Measurements from ENCODE around the gene PEAK3. TPM values are rescaled to one million over a fixed set of nuclear protein-coding genes. Genes with fewer than 3 reads are reported as not detected.

The PEAK3 gene
- total RNA-seq, 1 donor from 2014 or later, result 0.51 TPM

- TF ChIP-seq, protein P1, sequence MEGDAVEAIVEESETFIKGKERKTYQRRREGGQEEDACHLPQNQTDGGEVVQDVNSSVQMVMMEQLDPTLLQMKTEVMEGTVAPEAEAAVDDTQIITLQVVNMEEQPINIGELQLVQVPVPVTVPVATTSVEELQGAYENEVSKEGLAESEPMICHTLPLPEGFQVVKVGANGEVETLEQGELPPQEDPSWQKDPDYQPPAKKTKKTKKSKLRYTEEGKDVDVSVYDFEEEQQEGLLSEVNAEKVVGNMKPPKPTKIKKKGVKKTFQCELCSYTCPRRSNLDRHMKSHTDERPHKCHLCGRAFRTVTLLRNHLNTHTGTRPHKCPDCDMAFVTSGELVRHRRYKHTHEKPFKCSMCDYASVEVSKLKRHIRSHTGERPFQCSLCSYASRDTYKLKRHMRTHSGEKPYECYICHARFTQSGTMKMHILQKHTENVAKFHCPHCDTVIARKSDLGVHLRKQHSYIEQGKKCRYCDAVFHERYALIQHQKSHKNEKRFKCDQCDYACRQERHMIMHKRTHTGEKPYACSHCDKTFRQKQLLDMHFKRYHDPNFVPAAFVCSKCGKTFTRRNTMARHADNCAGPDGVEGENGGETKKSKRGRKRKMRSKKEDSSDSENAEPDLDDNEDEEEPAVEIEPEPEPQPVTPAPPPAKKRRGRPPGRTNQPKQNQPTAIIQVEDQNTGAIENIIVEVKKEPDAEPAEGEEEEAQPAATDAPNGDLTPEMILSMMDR (IDR thresholded peaks at IDR 0.05), result no peak
- H3K27me3 Mint-ChIP-seq (ENCODE audit: unreplicated experiment), result peaks cover 5% of the 10 kb centered on the region
- no peaks in the 10 kb centered on the region for H3K36me3 Mint-ChIP-seq (ENCODE audit: unreplicated experiment)
- DNase-seq (ENCODE audit: extremely low spot score, unreplicated experiment), result no peak
- no peaks in the 10 kb centered on the region for H3K9me3 Mint-ChIP-seq (ENCODE audit: unreplicated experiment)
- no peak overlapping the region for H3K27ac Mint-ChIP-seq (ENCODE audit: unreplicated experiment)
- H3K4me3 Mint-ChIP-seq (ENCODE audit: unreplicated experiment), result no peak overlapping the region
- H3K4me1 Mint-ChIP-seq (ENCODE audit: unreplicated experiment), result peaks cover 7% of the 10 kb centered on the region
These were observed 20.6 kb upstream of the PEAK3 start for GRCh38 chr19:2302319-2303210.

GRCh38 chr19:2300533-2300932 lies 18.6 kb upstream of the PEAK3 start:
- peaks cover 9% of the 10 kb centered on the region for H3K4me1 Mint-ChIP-seq (ENCODE audit: unreplicated experiment)
- TF ChIP-seq, protein P1 (IDR thresholded peaks at IDR 0.05), result no peak
- DNase-seq (ENCODE audit: extremely low spot score, unreplicated experiment), result no peak
- no peak overlapping the region for H3K27ac Mint-ChIP-seq (ENCODE audit: unreplicated experiment)
- H3K4me3 Mint-ChIP-seq (ENCODE audit: unreplicated experiment), result no peak overlapping the region
- H3K9me3 Mint-ChIP-seq (ENCODE audit: unreplicated experiment), result no peaks in the 10 kb centered on the region
- H3K27me3 Mint-ChIP-seq (ENCODE audit: unreplicated experiment), result peaks cover 2% of the 10 kb centered on the region
- H3K36me3 Mint-ChIP-seq (ENCODE audit: unreplicated experiment), result no peaks in the 10 kb centered on the region

DNA sequence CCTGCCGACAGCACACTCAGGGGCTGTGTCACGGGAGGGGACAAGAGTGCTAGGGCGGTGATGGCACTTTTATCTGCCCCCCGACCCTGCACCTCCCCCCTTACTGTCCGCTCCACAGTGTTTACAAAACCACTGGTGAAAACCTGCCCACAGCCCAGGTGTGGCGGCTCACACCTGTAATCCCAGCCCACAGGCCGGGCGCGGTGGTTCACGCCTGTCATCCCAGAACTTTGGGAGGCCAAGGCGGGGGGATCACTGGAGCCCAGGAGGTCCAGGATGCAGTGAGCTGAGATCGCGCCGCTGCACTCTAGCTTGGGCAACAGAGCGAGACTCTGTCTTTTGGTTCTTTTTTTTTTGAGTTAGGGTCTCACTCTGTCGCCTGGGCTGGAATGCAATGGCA lies 14.2 kb upstream of the PEAK3 start:
- Mint-ChIP-seq H3K4me1 (ENCODE audit: unreplicated experiment) (peaks cover 24% of the 10 kb centered on the region), H3K27ac (ENCODE audit: unreplicated experiment) (no peak overlapping the region), H3K4me3 (ENCODE audit: unreplicated experiment) (no peak overlapping the region), H3K36me3 (ENCODE audit: unreplicated experiment) (no peaks in the 10 kb centered on the region), H3K9me3 (ENCODE audit: unreplicated experiment) (no peaks in the 10 kb centered on the region), H3K27me3 (ENCODE audit: unreplicated experiment) (no peaks in the 10 kb centered on the region)
- TF ChIP-seq, protein P1 (IDR thresholded peaks at IDR 0.05), result no peak
- no peak for DNase-seq (ENCODE audit: extremely low spot score, unreplicated experiment)

DNA sequence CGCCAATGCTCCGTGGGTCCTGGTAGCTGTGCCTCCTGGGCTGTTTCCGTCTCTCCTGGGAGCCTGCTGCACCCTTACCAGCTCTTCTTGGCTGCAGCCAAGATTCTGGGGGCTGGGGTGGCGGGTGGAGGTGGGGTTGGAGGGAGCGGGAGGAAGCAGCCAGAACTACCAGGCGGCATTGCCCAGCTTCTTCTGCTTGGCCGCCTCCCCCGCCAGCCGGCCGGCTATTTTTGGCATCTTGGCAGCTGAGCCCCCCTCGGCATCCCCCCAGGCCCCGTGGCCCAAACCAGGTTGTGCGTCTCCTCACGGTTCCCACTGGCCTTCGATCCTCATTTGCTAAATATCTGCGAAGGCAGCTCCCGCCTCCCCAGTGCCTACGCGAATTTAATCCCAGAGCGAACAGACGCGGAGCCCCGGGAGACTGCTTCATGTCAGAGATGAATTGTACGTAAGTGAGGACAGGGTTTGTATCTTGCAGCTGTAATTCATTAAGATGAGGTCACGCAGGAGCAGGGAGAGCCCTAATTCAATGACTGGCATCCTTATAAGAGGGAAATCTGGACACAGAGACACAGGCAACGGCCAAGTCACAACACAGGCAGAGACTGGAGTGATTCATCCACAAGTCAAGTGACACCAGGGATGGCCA lies 12.8 kb upstream of the PEAK3 start:
- Mint-ChIP-seq H3K27ac (ENCODE audit: unreplicated experiment) (peak overlapping the region; percentile 74), H3K4me1 (ENCODE audit: unreplicated experiment) (peaks cover 22% of the 10 kb centered on the region), H3K4me3 (ENCODE audit: unreplicated experiment) (no peak overlapping the region), H3K9me3 (ENCODE audit: unreplicated experiment) (no peaks in the 10 kb centered on the region), H3K27me3 (ENCODE audit: unreplicated experiment) (no peaks in the 10 kb centered on the region), H3K36me3 (ENCODE audit: unreplicated experiment) (no peaks in the 10 kb centered on the region)
- TF ChIP-seq, protein P1 (IDR thresholded peaks at IDR 0.05), result no peak
- no peak for DNase-seq (ENCODE audit: extremely low spot score, unreplicated experiment)

- H3K9me3 Mint-ChIP-seq (ENCODE audit: unreplicated experiment), result no peaks in the 10 kb centered on the region
- no peak overlapping the region for H3K27ac Mint-ChIP-seq (ENCODE audit: unreplicated experiment)
- H3K4me1 Mint-ChIP-seq (ENCODE audit: unreplicated experiment), result peaks cover 20% of the 10 kb centered on the region
- no peak for DNase-seq (ENCODE audit: extremely low spot score, unreplicated experiment)
- H3K4me3 Mint-ChIP-seq (ENCODE audit: unreplicated experiment), result no peak overlapping the region
- TF ChIP-seq, protein P1 (IDR thresholded peaks at IDR 0.05), result no peak
- no peaks in the 10 kb centered on the region for H3K27me3 Mint-ChIP-seq (ENCODE audit: unreplicated experiment)
- no peaks in the 10 kb centered on the region for H3K36me3 Mint-ChIP-seq (ENCODE audit: unreplicated experiment)
These were observed 9.3 kb upstream of the PEAK3 start for GRCh38 chr19:2291185-2291751.
